Left lung (tissue), 10 donors: ENCODE measurements around the gene SYCP2L. TPM values are rescaled to one million over a fixed set of nuclear protein-coding genes. Genes with fewer than 3 reads are reported as not detected.
"Not testable (repeated sequence)": the region's sequence is repeated elsewhere in the genome, so short reads cannot be mapped to it uniquely, and the experiment has no call there.

Source experiments
- ATAC-seq: fragments of 200-7000 bp; cut with Tn5 transposase; one replicate; pipeline ENCODE4 v1.9.1; 2020; ENCODE audit warnings: moderate library complexity
- DNase-seq, 4 donors: peaks; one replicate each; pipeline ENCODE4 v3.0.0-alpha.2; 2013 to 2020
- H3K27ac ChIP-seq, 2 donors: fragments of 200-600 bp; sonication (generic) in 1 of 2; one replicate each; pipeline versions ENCODE4 v1.5.0 to v1.8.0; 2020 to 2021
- H3K27me3 ChIP-seq, 2 donors: fragments of 200-600 bp; sonication (generic) in 1 of 2; one replicate each; pipeline versions ENCODE4 v1.5.0 to v1.8.0; 2020 to 2021
- H3K36me3 ChIP-seq, 2 donors: fragments of 200-600 bp; sonication (generic) in 1 of 2; one replicate each; pipeline versions ENCODE4 v1.5.0 to v1.8.0; 2020 to 2021
- H3K4me1 ChIP-seq, 2 donors: fragments of 200-600 bp; one replicate each; pipeline ENCODE4 v1.8.0; 2021
- H3K4me3 ChIP-seq, 2 donors: fragments of 200-600 bp; sonication (generic) in 1 of 2; one replicate each; pipeline versions ENCODE4 v1.5.0 to v1.8.0; 2020 to 2021; ENCODE audit warnings: mild to moderate bottlenecking in 1 of 2
- H3K9me3 ChIP-seq, 2 donors: fragments of 200-600 bp; sonication (generic) in 1 of 2; one replicate each; pipeline versions ENCODE4 v1.5.0 to v1.8.0; 2020 to 2021
- intact Hi-C, 2 donors: fragments of 100-400 bp; cut with DNase I; formaldehyde crosslinking; loops; one replicate each; pipeline versions ENCODE4 v1.11.2 to v1.14.2; 2022
- polyA plus RNA-seq, 6 donors: library from polyadenylated mRNA; unstranded; fragments of 120-200 nt; gene quantifications; one replicate each; pipeline ENCODE4 v1.2.1, GENCODE V29; 2013; ENCODE audit not compliant: insufficient read length in 6 of 6
- total RNA-seq, 2 donors: library from RNA; stranded (reverse); fragmentation: NEBNext Ultra II Directional; extraction: Animal tissue kit (Norgen Biotek cat#: 25700); gene quantifications; one replicate each; pipeline ENCODE4 v1.2.1, GENCODE V29; 2021
- TF ChIP-seq, protein P1 (sequence below), 2 donors: fragments of 200-600 bp; sonication (generic) in 1 of 2; IDR thresholded peaks; one replicate each; pipeline versions ENCODE4 v1.5.0 to v1.8.0; 2021; ENCODE audit warnings: antibody characterized with exemption in 2 of 2
- donor health status: DM: no; HTN: yes; CAD: no.
- donor health status: DM: no; HTN: no; CAD: no.

Gene SYCP2L
- total and polyA plus RNA-seq, 8 donors: 0.41 to 5.8 (median 4.4) TPM

DNA sequence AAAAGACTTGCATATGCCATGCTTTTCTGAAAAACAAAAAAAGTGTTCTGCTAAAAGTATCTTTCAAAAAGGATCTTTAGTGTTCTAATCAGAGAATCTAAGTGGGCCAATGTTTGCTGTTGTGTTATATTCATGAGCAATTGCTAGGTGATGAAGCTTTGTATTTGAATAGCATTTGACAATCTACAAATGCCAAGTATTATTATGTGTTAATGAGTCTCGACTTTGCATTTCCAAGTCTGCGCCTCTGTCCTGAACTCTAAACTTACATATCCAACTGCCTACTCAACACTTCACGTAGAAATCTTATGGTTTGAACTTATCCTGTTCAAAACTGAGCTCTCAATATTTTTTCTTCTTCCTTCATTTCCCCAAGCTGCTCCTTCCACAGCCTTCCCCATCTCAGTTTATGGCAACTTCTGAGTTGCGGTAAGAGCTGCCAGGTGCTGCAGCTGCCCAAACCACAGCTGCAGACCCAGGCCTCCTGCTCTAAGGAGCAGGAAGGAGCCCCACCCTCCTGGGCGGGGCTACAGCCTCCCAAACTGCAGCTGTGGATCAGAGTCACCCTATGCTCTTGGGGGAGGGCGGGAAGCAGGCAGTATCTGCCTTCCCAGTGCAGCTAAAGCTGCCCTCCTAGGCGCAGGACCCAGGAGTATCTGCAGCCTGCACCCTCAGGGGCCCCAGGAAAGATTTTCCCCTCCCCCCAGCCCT, 31.8 kb upstream of the SYCP2L start:
- TF ChIP-seq, protein P1, sequence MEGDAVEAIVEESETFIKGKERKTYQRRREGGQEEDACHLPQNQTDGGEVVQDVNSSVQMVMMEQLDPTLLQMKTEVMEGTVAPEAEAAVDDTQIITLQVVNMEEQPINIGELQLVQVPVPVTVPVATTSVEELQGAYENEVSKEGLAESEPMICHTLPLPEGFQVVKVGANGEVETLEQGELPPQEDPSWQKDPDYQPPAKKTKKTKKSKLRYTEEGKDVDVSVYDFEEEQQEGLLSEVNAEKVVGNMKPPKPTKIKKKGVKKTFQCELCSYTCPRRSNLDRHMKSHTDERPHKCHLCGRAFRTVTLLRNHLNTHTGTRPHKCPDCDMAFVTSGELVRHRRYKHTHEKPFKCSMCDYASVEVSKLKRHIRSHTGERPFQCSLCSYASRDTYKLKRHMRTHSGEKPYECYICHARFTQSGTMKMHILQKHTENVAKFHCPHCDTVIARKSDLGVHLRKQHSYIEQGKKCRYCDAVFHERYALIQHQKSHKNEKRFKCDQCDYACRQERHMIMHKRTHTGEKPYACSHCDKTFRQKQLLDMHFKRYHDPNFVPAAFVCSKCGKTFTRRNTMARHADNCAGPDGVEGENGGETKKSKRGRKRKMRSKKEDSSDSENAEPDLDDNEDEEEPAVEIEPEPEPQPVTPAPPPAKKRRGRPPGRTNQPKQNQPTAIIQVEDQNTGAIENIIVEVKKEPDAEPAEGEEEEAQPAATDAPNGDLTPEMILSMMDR (IDR thresholded peaks at IDR 0.05): no peak
- Histone ChIP-seq H3K36me3 (no peaks in the 10 kb centered on the region), H3K4me1 (no peaks in the 10 kb centered on the region), H3K9me3 (peaks cover 0 to 11% of the 10 kb centered on the region in 2 donors), H3K27ac (no peak overlapping the region), H3K4me3 (no peak overlapping the region), H3K27me3 (no peaks in the 10 kb centered on the region)
- no peak for ATAC-seq
- intact Hi-C loops: no loop called here
- no peak for DNase-seq

DNA sequence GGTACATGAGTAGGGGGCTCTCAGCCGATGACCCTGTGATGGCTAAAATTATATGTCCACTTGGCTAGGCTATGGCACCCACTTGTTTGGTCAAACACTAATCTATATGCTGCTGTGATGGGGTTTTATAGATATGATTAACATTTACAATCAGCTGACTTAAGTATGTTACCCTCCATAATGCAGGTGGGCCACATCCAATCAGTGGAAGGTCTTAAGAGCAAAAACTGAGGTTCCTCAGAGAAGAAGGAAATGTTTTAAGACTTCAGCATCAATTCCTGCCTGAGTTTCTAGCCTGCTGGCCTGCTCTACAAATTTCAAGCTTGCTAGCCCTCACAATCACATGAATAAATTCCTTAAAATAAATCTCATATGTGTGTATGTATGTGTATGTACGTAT, 29.6 kb upstream of the SYCP2L start:
- Histone ChIP-seq H3K27me3 (no peaks in the 10 kb centered on the region), H3K4me3 (no peak overlapping the region), H3K9me3 (peaks cover 0 to 11% of the 10 kb centered on the region in 2 donors), H3K4me1 (no peaks in the 10 kb centered on the region), H3K27ac (no peak overlapping the region), H3K36me3 (no peaks in the 10 kb centered on the region)
- TF ChIP-seq, protein P1 (IDR thresholded peaks at IDR 0.05): no peak
- DNase-seq (no peak), ATAC-seq (no peak)
- intact Hi-C loops: no loop called here

DNA sequence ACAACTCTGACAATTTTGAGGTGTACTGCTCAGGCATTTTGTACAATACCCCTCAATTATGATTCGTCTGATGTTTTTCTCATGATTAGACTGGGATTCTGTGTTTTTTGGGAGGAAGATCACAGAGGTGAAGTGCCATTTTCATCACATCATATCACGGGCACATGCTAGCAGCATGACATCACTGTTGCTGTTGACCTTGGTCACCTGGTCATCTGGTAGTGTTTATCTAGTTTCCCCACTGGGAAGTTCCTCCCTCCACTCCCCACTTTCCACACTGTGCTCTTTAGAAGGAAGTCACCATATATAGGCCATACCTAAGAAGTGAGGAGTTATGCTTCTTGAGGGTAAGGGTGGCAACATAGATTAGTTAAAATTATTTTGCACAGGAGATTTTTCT, 25.8 kb upstream of the SYCP2L start:
- H3K27me3 ChIP-seq: no peaks in the 10 kb centered on the region
- no peak for DNase-seq
- H3K9me3 ChIP-seq: no peaks in the 10 kb centered on the region
- intact Hi-C loops: no loop called here
- no peak overlapping the region for H3K27ac ChIP-seq
- no peaks in the 10 kb centered on the region for H3K36me3 ChIP-seq
- no peaks in the 10 kb centered on the region for H3K4me1 ChIP-seq
- TF ChIP-seq, protein P1 (IDR thresholded peaks at IDR 0.05): no peak
- no peak for ATAC-seq
- no peak overlapping the region for H3K4me3 ChIP-seq

DNA sequence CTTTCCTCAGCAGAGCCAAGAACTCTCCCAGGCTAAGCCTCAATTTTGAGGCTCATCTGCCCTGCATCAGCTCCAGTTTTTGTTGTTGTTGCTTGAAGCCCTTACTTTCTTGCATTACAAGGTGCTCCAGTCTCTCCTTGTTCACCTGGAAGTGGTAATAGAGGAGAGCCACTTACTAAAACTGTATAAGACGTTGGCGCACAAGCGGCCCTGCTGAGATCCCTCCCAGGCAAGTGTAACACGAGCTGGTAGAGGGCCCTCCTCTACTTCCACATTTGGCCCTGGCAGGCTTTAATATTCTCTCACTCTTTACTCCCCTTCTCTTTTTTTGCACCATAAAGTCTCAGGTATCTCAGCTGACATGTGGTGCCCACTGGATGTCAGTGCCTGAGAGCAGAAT, 24.5 kb upstream of the SYCP2L start:
- ATAC-seq (no peak), DNase-seq (no peak)
- no peaks in the 10 kb centered on the region for H3K4me1 ChIP-seq
- no peaks in the 10 kb centered on the region for H3K36me3 ChIP-seq
- intact Hi-C loops: no loop called here
- H3K27ac ChIP-seq: no peak overlapping the region
- no peak overlapping the region for H3K4me3 ChIP-seq
- TF ChIP-seq, protein P1 (IDR thresholded peaks at IDR 0.05): no peak
- H3K9me3 ChIP-seq: no peaks in the 10 kb centered on the region
- H3K27me3 ChIP-seq: no peaks in the 10 kb centered on the region

DNA sequence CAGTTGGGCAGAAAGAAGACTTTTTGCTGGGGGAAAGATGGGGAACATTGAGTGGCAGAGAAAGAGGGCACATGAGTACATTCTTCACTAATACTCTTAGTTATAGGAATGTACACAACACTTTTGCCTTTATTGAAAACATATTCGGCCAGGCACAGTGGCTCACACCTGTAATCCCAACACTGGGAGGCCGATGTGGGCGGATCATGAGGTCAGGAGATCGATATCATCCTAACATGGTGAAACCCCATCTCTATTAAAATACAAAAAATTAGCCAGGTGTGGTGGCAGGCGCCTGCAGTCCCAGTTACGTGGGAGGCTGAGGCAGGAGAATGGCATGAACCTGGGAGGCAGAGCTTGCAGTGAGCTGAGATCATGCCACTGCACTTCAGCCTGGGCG, 23.8 kb upstream of the SYCP2L start:
- H3K27me3 ChIP-seq, H3K36me3 ChIP-seq, ATAC-seq, H3K4me3 ChIP-seq, intact Hi-C loops, H3K9me3 ChIP-seq, H3K27ac ChIP-seq, H3K4me1 ChIP-seq, DNase-seq: not testable (repeated sequence)

DNA sequence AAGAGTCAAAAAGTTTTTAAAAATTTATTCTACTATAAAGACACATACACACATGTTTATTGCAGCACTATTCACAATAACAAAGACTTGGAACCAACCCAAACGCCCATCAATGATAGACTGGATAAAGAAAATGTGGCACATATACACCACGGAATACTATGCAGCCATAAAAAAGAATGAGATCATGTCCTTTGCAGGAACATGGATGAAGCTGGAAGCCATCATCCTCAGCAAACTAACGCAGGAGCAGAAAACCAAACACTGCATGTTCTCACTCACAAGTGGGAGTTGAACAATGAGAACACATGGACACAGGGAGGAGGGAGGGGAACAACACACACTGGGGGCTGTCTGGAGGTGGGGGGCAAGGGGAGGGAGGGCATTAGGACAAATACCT, 20.1 kb upstream of the SYCP2L start:
- H3K36me3 ChIP-seq, intact Hi-C loops, H3K27ac ChIP-seq, H3K27me3 ChIP-seq, H3K4me1 ChIP-seq, DNase-seq, H3K4me3 ChIP-seq, H3K9me3 ChIP-seq, ATAC-seq: not testable (repeated sequence)
